H1 (cell line): ENCODE measurements around the gene PIK3R4. TPM values are rescaled to one million over a fixed set of nuclear protein-coding genes. Genes with fewer than 3 reads are reported as not detected.

ENCODE experiments used
- BACH1 ChIP-seq: IDR thresholded peaks from 2 replicates; pipeline ENCODE4 v1.6.1; 2012; ENCODE audit warnings: low read length, improper control_type of control experiment
- BRCA1 ChIP-seq: IDR thresholded peaks from 2 replicates; pipeline ENCODE4 v1.6.1; 2012; ENCODE audit warnings: low read depth, low read length, improper control_type of control experiment
- CREB1 ChIP-seq: IDR thresholded peaks from 2 replicates; pipeline ENCODE4 v1.6.1; 2012; ENCODE audit warnings: inconsistent platforms
- PHF8 ChIP-seq: fragments of 200-600 bp; sonication (generic); conservative IDR thresholded peaks from 2 replicates; pipeline ENCODE4 v1.7.1; 2012; ENCODE audit warnings: low read depth, mild to moderate bottlenecking, inconsistent platforms, low read length, moderate library complexity
- POLR2AphosphoS5 ChIP-seq: IDR thresholded peaks from 2 replicates; pipeline ENCODE4 v1.6.1; 2011; ENCODE audit warnings: low read depth, low read length
- POU5F1 ChIP-seq: IDR thresholded peaks from 2 replicates; pipeline ENCODE4 v1.6.1; 2011; ENCODE audit warnings: low read depth, mild to moderate bottlenecking, low read length, moderate library complexity
- RAD21 ChIP-seq, 2 experiments: IDR thresholded peaks in 1 of 2; conservative IDR thresholded peaks in 1 of 2; 2 replicates each; pipeline ENCODE4 v1.6.1; 2011; ENCODE audit warnings: low read depth in 2 of 2, low read length in 2 of 2, improper control_type of control experiment in 1 of 2, inconsistent platforms in 1 of 2, mild to moderate bottlenecking in 1 of 2, moderate library complexity in 1 of 2
- SIRT6 ChIP-seq: IDR thresholded peaks from one replicate; pipeline ENCODE4 v1.7.1; 2012; ENCODE audit warnings: low read length, inconsistent platforms
- polyA plus RNA-seq, 7 experiments: library from polyadenylated mRNA; depleted of rRNA in 3 of 7; stranded (reverse) in 5 of 7; unstranded in 2 of 7; fragments of >200 nt in 5 of 7; fragments of 200-250 nt in 2 of 7; gene quantifications; 1 replicate in 5 of 7; 2 replicates in 1 of 7; 4 replicates in 1 of 7; pipeline versions ENCODE4 v1.2.1 to v1.2.3, GENCODE V29; 2011 to 2013; ENCODE audit warnings: missing spikeins in 2 of 7, mixed read lengths in 2 of 7
- total RNA-seq: library from RNA; stranded (reverse); fragmentation: NEBNext Ultra II Directional; extraction: Animal tissue kit (Norgen Biotek cat#: 25700); gene quantifications from 2 replicates; pipeline ENCODE4 v1.2.1, GENCODE V29; 2021
- TF ChIP-seq, protein P1 (sequence below): fragments of 300-600 bp; sonication (generic); IDR thresholded peaks from 2 replicates; pipeline ENCODE4 v1.7.1; 2012; ENCODE audit warnings: low read length, moderate library complexity, mild to moderate bottlenecking, inconsistent platforms; ENCODE audit not compliant: insufficient replicate concordance

The PIK3R4 gene
- total and polyA plus RNA-seq, 2 of the 8 experiments (the other 6 are each of a cell fraction or from before 2014, with no cell fraction given) = 43.8 to 87.4 TPM

DNA sequence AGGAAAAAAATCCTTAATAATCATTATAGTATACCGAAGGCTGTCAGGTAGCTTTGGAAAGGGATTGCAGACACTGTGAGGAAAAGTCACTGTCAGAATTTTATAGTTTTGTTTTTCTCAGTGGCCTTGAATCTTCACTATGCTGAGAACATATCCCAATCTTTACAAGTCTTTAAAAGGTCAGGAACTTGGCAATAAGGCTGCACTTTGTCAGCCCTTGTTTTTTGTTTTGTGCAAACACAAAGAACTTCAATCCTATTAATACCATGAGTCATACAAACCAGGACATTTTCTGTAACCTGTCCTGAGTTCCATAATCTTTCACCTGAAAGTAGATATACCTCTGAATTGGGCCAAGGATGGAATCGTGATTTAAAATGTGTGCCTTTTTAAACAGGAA lies 45.6 kb upstream of the PIK3R4 start (continued):
- TF ChIP-seq, protein P1, sequence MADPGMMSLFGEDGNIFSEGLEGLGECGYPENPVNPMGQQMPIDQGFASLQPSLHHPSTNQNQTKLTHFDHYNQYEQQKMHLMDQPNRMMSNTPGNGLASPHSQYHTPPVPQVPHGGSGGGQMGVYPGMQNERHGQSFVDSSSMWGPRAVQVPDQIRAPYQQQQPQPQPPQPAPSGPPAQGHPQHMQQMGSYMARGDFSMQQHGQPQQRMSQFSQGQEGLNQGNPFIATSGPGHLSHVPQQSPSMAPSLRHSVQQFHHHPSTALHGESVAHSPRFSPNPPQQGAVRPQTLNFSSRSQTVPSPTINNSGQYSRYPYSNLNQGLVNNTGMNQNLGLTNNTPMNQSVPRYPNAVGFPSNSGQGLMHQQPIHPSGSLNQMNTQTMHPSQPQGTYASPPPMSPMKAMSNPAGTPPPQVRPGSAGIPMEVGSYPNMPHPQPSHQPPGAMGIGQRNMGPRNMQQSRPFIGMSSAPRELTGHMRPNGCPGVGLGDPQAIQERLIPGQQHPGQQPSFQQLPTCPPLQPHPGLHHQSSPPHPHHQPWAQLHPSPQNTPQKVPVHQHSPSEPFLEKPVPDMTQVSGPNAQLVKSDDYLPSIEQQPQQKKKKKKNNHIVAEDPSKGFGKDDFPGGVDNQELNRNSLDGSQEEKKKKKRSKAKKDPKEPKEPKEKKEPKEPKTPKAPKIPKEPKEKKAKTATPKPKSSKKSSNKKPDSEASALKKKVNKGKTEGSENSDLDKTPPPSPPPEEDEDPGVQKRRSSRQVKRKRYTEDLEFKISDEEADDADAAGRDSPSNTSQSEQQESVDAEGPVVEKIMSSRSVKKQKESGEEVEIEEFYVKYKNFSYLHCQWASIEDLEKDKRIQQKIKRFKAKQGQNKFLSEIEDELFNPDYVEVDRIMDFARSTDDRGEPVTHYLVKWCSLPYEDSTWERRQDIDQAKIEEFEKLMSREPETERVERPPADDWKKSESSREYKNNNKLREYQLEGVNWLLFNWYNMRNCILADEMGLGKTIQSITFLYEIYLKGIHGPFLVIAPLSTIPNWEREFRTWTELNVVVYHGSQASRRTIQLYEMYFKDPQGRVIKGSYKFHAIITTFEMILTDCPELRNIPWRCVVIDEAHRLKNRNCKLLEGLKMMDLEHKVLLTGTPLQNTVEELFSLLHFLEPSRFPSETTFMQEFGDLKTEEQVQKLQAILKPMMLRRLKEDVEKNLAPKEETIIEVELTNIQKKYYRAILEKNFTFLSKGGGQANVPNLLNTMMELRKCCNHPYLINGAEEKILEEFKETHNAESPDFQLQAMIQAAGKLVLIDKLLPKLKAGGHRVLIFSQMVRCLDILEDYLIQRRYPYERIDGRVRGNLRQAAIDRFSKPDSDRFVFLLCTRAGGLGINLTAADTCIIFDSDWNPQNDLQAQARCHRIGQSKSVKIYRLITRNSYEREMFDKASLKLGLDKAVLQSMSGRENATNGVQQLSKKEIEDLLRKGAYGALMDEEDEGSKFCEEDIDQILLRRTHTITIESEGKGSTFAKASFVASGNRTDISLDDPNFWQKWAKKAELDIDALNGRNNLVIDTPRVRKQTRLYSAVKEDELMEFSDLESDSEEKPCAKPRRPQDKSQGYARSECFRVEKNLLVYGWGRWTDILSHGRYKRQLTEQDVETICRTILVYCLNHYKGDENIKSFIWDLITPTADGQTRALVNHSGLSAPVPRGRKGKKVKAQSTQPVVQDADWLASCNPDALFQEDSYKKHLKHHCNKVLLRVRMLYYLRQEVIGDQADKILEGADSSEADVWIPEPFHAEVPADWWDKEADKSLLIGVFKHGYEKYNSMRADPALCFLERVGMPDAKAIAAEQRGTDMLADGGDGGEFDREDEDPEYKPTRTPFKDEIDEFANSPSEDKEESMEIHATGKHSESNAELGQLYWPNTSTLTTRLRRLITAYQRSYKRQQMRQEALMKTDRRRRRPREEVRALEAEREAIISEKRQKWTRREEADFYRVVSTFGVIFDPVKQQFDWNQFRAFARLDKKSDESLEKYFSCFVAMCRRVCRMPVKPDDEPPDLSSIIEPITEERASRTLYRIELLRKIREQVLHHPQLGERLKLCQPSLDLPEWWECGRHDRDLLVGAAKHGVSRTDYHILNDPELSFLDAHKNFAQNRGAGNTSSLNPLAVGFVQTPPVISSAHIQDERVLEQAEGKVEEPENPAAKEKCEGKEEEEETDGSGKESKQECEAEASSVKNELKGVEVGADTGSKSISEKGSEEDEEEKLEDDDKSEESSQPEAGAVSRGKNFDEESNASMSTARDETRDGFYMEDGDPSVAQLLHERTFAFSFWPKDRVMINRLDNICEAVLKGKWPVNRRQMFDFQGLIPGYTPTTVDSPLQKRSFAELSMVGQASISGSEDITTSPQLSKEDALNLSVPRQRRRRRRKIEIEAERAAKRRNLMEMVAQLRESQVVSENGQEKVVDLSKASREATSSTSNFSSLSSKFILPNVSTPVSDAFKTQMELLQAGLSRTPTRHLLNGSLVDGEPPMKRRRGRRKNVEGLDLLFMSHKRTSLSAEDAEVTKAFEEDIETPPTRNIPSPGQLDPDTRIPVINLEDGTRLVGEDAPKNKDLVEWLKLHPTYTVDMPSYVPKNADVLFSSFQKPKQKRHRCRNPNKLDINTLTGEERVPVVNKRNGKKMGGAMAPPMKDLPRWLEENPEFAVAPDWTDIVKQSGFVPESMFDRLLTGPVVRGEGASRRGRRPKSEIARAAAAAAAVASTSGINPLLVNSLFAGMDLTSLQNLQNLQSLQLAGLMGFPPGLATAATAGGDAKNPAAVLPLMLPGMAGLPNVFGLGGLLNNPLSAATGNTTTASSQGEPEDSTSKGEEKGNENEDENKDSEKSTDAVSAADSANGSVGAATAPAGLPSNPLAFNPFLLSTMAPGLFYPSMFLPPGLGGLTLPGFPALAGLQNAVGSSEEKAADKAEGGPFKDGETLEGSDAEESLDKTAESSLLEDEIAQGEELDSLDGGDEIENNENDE = no peak
- no peak for TF ChIP-seq SIRT6
- TF ChIP-seq BACH1 = no peak
- TF ChIP-seq POU5F1 = no peak
- TF ChIP-seq RAD21 (IDR thresholded peaks at IDR 0.05 in 1 of 2, conservative IDR thresholded peaks at IDR 0.05 in 1 of 2; ENCODE audit: low read depth in 2 of 2, low read length in 2 of 2) = no peak
- TF ChIP-seq PHF8 = no peak
- no peak for TF ChIP-seq CREB1
- no peak for TF ChIP-seq POLR2AphosphoS5
- no peak for TF ChIP-seq BRCA1
- TF ChIP-seq, all 59 proteins: peak for 0
